Adipocyte (in vitro differentiated cells): Measurements from ENCODE around the gene NAAA.
"Not testable (repeated sequence)": the region's sequence is repeated elsewhere in the genome, so short reads cannot be mapped to it uniquely, and the experiment has no call there.

Experiments
- DNase-seq: peaks from one replicate; pipeline ENCODE4 v3.0.0-alpha.2; 2015; ENCODE audit warnings: low read depth
- H3K27me3 ChIP-seq: replicated peaks from 2 replicates; pipeline ENCODE4 v1.7.0; 2013; ENCODE audit warnings: mild to moderate bottlenecking, low read length, moderate library complexity; ENCODE audit not compliant: control insufficient read depth, insufficient read depth
- H3K36me3 ChIP-seq: 2 replicates; pipeline ENCODE4 v1.7.0; 2013; ENCODE audit warnings: low read length, mild to moderate bottlenecking, moderate library complexity; ENCODE audit not compliant: control insufficient read depth, insufficient read depth, severe bottlenecking
- H3K4me1 ChIP-seq: 2 replicates; pipeline ENCODE4 v1.7.0; 2013; ENCODE audit warnings: mild to moderate bottlenecking, low read length, moderate library complexity; ENCODE audit not compliant: control insufficient read depth, insufficient read depth
- H3K4me3 ChIP-seq: 2 replicates; pipeline ENCODE4 v1.7.0; 2013; ENCODE audit warnings: mild to moderate bottlenecking, low read length, moderate library complexity
- H3K9ac ChIP-seq: 2 replicates; pipeline ENCODE4 v1.7.0; 2013; ENCODE audit warnings: mild to moderate bottlenecking, low read length, moderate library complexity
- H3K9me3 ChIP-seq: 2 replicates; pipeline ENCODE4 v1.7.0; 2013; ENCODE audit warnings: mild to moderate bottlenecking, low read length, moderate library complexity; ENCODE audit not compliant: control insufficient read depth

The NAAA gene

GRCh38 chr4:75916091-75916661, 24.6 kb downstream of the NAAA start:
- peak overlapping the region; percentile 7 for H3K9ac ChIP-seq
- no peaks in the 10 kb centered on the region for H3K9me3 ChIP-seq
- H3K27me3 ChIP-seq: no peaks in the 10 kb centered on the region
- H3K4me1 ChIP-seq: peaks cover 5% of the 10 kb centered on the region
- DNase-seq: peak; percentile 75
- H3K4me3 ChIP-seq: no peak overlapping the region
- peaks cover 13% of the 10 kb centered on the region for H3K36me3 ChIP-seq

GRCh38 chr4:75912968-75913367, 27.8 kb downstream of the NAAA start:
- H3K9ac ChIP-seq: no peak overlapping the region

GRCh38 chr4:75910831-75911230, 30.0 kb downstream of the NAAA start:
- H3K36me3 ChIP-seq, DNase-seq, H3K4me3 ChIP-seq, H3K9me3 ChIP-seq, H3K4me1 ChIP-seq, H3K9ac ChIP-seq, H3K27me3 ChIP-seq: not testable (repeated sequence)

More at GRCh38 chr4:75912968-75913367, 27.8 kb downstream of the NAAA start:
- Histone ChIP-seq H3K9me3 (peaks cover 7% of the 10 kb centered on the region), H3K36me3 (peaks cover 3% of the 10 kb centered on the region), H3K27me3 (no peaks in the 10 kb centered on the region), H3K4me1 (peaks cover 5% of the 10 kb centered on the region), H3K4me3 (no peak overlapping the region)
- no peak for DNase-seq

- DNase-seq: no peak
- Histone ChIP-seq H3K4me1 (no peaks in the 10 kb centered on the region), H3K27me3 (no peaks in the 10 kb centered on the region), H3K4me3 (no peak overlapping the region), H3K9ac (no peak overlapping the region), H3K9me3 (peaks cover 7% of the 10 kb centered on the region), H3K36me3 (no peaks in the 10 kb centered on the region)
Measured at GRCh38 chr4:75909405-75909804, 31.4 kb downstream of the NAAA start.

- H3K9me3 ChIP-seq: peaks cover 7% of the 10 kb centered on the region
- H3K4me3 ChIP-seq: no peak overlapping the region
- no peaks in the 10 kb centered on the region for H3K27me3 ChIP-seq
- H3K36me3 ChIP-seq: no peaks in the 10 kb centered on the region
- H3K4me1 ChIP-seq: no peaks in the 10 kb centered on the region
- H3K9ac ChIP-seq: no peak overlapping the region
- DNase-seq: no peak
Measured at GRCh38 chr4:75908555-75908954, 32.3 kb downstream of the NAAA start.

- no peak overlapping the region for H3K4me3 ChIP-seq
- no peaks in the 10 kb centered on the region for H3K4me1 ChIP-seq
- H3K9ac ChIP-seq: no peak overlapping the region
- H3K9me3 ChIP-seq: peaks cover 7% of the 10 kb centered on the region
- no peak for DNase-seq
- no peaks in the 10 kb centered on the region for H3K36me3 ChIP-seq
- H3K27me3 ChIP-seq: no peaks in the 10 kb centered on the region
Measured at GRCh38 chr4:75907966-75908365, 32.8 kb downstream of the NAAA start.

- H3K4me3 ChIP-seq: no peak overlapping the region
Measured at GRCh38 chr4:75904076-75904475, 36.7 kb downstream of the NAAA start.

GRCh38 chr4:75902352-75902751, 38.5 kb downstream of the NAAA start, which contains the start of gene PPEF2:
TSS of gene PPEF2 (minus strand) at chr4:75902452. CDS start at chr4:75896325, 6,127 bp downstream.
- no peaks in the 10 kb centered on the region for H3K36me3 ChIP-seq
- no peaks in the 10 kb centered on the region for H3K9me3 ChIP-seq
- DNase-seq: no peak
- H3K4me3 ChIP-seq: no peak within 1 kb of the TSS
- H3K9ac ChIP-seq: no peak within 1 kb of the TSS
- H3K27me3 ChIP-seq: peaks cover 14% of the 10 kb centered on the region
- H3K4me1 ChIP-seq: no peaks in the 10 kb centered on the region

More at GRCh38 chr4:75904076-75904475, 36.7 kb downstream of the NAAA start:
- Histone ChIP-seq H3K36me3 (no peaks in the 10 kb centered on the region), H3K9me3 (no peaks in the 10 kb centered on the region), H3K27me3 (peaks cover 12% of the 10 kb centered on the region), H3K9ac (no peak overlapping the region), H3K4me1 (no peaks in the 10 kb centered on the region)
- DNase-seq: no peak

- no peak for DNase-seq
- Histone ChIP-seq H3K9me3 (no peaks in the 10 kb centered on the region), H3K4me1 (no peaks in the 10 kb centered on the region), H3K4me3 (no peak overlapping the region), H3K27me3 (peaks cover 14% of the 10 kb centered on the region), H3K9ac (no peak overlapping the region), H3K36me3 (no peaks in the 10 kb centered on the region)
Measured at GRCh38 chr4:75898536-75898935, 42.3 kb downstream of the NAAA start.

GRCh38 chr4:75895744-75896314, 45.0 kb downstream of the NAAA start:
- Histone ChIP-seq H3K27me3 (peaks cover 16% of the 10 kb centered on the region), H3K4me1 (no peaks in the 10 kb centered on the region), H3K4me3 (no peak overlapping the region), H3K36me3 (no peaks in the 10 kb centered on the region), H3K9me3 (no peaks in the 10 kb centered on the region), H3K9ac (no peak overlapping the region)
- DNase-seq: peak; percentile 51

GRCh38 chr4:75892508-75892907, 48.3 kb downstream of the NAAA start:
- Histone ChIP-seq H3K4me3 (no peak overlapping the region), H3K27me3 (peaks cover 40% of the 10 kb centered on the region), H3K4me1 (no peaks in the 10 kb centered on the region), H3K9ac (no peak overlapping the region), H3K9me3 (no peaks in the 10 kb centered on the region), H3K36me3 (no peaks in the 10 kb centered on the region)
- no peak for DNase-seq

- H3K9ac ChIP-seq: no peak overlapping the region
- H3K4me1 ChIP-seq: no peaks in the 10 kb centered on the region
- H3K36me3 ChIP-seq: no peaks in the 10 kb centered on the region
- no peak overlapping the region for H3K4me3 ChIP-seq
- H3K9me3 ChIP-seq: no peaks in the 10 kb centered on the region
- H3K27me3 ChIP-seq: peaks cover 40% of the 10 kb centered on the region
- DNase-seq: no peak
Measured at GRCh38 chr4:75891611-75892010, 49.2 kb downstream of the NAAA start.
